MM.1S (cell line): ENCODE data around the gene IDH3A.

Source experiments
- CTCF ChIP-seq: fragments of 300-600 bp; sonication (generic); IDR thresholded peaks from 2 replicates; pipeline ENCODE4 v1.5.1; 2016; ENCODE audit warnings: antibody characterized with exemption, low read length, mixed read lengths
- EZH2 ChIP-seq: fragments of 300-600 bp; sonication (generic); optimal IDR thresholded peaks from 2 replicates; pipeline ENCODE3; 2017; ENCODE audit warnings: low read depth, mild to moderate bottlenecking, antibody characterized with exemption, low read length, mixed read lengths

GRCh38 chr15:78205337-78205736 lies 56.2 kb downstream of the IDH3A start:
- no peak for TF ChIP-seq CTCF
- no peak for TF ChIP-seq EZH2
